NK-92 treated with Interleukin-12 subunit alpha and Interleukin-12 subunit beta, amount 100 ng/mL, for 24 hours (cell line): ENCODE data around the gene KCNIP4.

Experiments
- DNase-seq: peaks from one replicate; lab custom pipeline; 2025; lab: John Stamatoyannopoulos, UW

KCNIP4 gene

DNA sequence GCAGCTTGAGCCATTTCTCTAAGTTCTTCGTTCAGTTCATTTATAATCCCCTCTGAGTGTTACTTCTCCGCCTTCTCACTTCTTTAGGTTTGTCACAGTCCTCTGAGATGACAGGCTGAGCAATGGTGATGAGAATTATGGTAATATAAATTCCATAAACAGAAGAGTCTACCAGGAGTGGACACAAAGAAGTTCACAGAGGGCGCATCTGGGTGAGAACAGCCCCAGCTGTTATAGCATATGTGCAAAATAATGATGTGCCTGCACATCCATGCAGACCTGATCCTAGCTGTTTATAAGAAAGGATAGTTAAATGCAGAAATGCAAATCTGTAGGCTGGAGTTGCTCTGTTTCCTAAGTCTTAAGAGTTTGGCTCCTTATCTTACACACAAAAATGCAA is 377.5 kb downstream of the KCNIP4 start:
- DNase-seq: no peak

DNA sequence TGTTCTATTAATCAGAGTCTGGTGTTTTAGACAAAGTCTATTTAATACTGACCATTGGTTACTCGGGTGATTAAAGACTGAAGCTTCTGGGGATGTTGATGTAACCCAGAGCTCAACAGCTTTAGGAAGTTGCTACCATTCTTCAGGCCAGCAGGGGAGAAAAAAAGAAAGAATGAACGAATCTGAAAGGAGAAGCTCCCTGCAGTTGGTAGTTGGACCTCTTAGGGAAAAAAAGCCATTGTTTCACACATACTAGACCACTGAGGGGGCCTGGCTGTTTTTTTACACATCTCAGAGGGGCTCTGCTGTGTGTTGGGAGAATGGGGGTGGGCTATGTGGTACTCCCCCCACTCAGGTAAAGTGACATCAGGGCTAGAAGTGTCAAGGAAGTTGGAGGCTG is 378.9 kb downstream of the KCNIP4 start:
- DNase-seq: no peak

DNA sequence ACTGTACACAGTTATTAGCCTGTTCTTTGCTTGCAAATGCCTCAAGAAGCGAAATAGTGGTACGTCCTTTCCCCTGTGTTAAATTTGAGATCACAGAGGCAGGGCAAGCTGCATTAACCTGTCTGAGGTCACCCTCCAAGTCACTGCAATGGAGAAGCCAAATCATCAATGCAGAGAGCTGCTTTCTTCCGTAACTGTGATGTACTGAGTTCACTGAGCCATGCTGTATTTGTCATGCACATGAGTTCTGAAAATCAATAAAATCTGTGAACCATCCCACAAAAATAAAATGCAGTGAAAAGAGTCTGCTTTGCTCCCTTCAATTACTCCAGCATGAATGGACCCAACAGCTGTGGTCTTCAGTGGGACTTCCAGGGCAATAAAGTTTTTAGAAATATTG is 393.5 kb downstream of the KCNIP4 start:
- no peak for DNase-seq

DNA sequence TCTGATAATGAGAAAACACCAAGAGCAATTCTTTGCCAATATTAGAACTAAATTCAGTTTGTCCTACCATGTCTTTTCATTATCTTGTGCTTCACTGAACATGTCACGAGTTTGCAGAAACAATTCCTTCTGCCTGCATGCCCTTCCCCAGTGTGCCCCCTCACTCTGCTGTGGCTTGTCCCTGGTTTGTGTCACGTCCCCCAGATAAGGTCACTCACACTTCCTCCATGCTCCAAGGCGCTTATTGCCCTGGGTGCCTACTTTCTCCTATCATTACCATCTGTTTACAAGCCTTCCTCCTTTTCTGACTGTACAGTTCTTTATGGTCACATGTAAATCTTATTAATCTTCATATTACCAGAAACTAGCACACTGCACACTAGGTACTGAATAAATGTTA is 394.1 kb downstream of the KCNIP4 start:
- no peak for DNase-seq

DNA sequence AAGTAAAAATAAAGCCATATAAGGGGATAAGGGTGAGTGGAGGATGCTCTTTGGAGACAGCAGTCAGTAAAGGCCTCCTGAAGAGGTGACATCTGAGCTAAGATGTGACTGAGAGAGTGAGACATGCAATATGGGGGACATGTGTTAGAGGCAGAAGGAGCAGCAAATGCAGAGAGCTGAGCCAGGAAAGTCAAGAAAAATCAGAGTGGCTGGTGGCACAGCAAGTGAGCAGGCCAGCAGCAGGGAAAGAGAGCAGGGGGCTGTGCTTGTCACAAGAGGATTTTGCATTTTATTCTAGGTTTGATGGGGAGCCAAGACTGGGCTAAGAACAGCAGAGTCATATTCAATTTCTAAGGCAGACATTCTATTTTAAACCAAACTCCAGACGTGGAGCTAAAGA is 394.5 kb downstream of the KCNIP4 start:
- no peak for DNase-seq

DNA sequence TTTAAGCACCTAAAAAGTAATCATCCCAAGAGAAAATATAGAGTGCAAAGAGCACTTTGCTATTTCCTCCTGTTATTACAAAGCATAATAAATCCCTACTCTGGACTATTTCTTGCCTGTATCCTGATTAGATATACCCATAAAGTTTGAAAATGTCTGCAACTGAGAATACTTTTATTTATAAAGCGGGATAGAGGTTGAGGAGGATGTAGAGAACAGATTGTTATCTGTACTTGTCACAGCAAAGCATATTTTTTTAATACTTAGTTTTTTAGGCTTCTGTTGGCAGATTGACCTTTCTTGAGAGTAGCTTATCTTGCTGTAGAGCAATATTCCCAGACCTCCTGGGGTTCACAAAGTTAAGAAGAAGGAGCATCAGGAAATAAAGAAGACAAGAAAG is 396.1 kb downstream of the KCNIP4 start:
- no peak for DNase-seq

DNA sequence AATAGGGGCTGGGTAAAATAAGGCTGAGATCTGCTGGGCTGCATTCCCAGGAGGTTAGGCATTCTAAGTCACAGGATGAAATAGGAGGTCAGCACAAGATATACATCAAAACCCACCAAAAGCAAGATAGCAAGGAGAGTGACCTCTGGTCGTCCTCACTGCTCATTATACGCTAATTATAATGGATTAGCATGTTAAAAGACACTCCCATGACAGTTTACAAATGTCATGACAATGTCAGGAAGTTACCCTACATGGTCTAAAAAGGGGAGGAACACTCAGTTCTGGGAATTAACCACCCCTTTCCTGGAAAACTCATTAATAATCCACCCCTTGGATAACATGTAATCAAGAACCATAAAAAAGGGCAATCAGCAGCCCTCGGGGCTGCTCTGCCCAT is 403.6 kb downstream of the KCNIP4 start:
- DNase-seq: no peak

DNA sequence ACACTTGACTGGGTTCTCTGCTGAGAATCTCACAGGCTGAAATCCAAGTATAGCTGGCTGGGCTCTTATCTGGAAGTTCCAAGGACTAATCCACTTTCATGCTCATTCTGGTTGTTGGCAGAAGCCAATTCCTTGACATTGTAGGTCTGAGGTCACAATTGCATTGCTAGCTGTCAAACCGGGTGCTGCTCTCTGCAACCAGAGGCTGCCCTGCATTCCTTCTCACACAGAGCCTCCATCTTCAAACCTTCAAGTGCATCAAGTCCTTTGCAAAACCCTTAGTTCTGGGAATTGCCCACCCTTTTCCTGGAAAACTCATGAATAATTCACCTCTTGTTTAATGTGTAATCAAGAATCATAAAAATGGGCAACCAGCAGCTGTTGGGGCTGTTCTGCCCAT is 404.2 kb downstream of the KCNIP4 start:
- DNase-seq: no peak

DNA sequence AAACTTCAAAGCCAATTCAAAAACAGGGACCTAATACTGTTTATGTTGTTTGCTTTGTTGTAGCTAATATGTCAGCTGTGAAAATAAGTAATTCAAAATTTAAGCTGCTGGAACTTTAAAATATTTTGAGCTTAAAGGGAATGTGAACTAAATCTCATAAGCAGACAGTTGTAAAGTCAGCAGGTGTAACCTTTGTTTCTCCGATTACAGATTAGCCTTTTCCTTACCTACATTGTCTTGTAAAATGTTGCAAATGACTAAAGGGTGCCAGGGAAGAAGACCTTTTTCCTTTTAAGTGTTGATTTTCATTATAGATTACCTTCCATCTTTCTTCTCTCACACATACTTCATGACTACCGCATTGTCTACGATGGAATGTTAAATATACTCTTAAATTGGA is 405.1 kb downstream of the KCNIP4 start:
- no peak for DNase-seq

DNA sequence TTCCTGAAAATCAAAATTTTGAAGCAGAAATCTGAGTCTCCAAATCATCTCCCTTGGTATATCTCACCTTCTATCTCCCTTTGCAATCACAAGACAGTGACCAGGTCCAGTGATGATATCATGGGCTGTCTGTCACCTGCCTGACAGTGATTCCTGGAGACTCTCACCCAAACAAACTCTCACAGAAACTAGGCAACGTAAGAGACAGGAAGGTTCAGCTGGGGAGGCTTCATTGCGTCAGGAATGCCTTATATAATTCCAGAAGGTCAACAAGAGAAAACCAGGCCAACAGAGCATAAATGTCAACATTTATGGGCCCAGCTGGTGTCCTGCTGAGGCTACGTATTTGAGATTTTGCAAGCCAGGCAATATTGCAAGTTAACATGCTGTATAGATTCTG is 412.7 kb downstream of the KCNIP4 start:
- no peak for DNase-seq

DNA sequence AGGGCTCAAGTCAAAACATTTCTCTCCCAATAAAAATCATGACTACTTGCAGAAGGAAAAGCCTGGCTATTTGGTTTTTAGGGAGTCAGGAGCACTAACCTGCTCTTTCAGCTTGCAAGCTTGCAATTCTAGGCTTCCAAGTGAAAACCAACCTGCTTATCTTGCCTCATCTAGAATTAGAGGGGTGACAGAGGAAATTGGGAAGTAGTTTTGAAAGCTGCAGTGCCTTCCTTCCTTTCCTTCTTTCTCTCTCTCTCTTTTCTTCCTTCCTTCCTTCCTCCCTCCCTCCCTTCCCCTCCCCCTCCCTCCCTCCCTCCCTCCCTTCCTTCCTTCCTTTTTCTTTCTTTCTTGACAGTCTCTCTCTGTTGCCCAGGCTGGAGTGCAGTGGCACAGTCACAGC is 417.5 kb downstream of the KCNIP4 start:
- DNase-seq: no peak

DNA sequence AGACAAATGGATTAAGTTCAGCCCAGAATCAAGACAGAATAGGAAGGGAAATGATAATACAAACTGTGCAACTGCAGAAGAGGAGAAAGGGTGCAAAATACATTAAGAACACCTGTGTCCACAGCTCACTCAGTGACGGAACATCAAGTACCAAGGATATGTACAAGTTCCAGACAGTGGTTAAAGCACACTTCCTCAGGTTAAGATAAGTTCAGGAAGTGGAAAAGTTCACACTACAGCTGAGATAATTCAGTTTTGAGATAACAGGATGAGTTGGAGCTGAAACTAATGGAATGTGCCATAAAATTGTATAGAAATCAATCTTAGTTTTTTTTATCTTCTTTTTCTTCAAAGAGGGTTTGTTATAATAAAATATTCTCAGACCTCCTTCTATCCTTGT is 419.4 kb downstream of the KCNIP4 start:
- no peak for DNase-seq

DNA sequence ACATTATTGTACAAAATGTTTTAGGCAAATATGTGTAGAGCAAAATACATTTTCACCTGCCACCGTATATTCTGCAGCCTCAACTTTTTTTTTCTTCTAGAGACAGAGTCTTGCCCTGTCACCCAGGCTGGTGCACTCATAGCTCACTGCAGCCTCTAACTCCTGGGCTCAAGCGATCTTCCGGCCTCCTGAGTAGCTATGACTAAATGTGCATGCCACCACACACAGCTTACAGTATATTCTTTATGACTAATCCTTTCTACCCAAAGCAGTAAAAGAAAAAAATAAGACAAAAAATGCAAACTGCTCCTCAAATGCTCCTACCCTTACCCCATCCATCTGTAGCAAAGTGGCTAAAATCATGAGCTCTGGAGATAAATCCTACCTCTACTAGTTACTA is 426.3 kb downstream of the KCNIP4 start:
- no peak for DNase-seq

DNA sequence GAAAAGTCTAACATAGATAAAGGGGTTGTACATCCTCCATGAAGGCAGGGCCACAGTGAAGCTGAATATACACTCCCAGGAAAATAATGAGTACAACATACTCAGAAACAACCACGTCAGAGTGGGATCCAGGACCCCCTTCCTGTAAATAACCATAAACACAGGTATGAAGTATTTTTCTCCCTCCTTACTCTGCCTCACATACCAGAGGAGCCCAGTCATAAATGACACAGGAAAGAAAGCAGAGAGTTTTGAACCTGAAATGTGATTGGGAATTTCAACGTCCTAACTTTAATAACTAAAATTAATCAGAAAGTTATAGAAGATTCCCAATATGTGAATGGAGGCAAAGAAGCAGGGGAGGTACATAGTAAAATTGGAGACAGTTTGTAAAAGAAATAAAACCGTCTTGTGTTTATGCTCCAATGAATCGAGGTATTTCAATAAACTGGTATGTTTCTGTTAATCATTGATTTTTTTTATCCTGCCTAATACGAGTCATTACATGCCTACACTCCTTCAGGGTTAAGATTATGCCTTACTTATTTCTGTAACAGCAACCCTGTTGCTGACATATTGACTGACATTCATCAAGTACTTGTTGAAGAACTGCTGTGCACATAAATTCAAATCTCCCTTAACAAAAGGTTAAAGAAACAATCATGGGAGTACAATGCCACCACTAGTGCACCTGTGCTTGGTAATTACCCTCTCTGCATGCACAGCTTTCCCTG is 431.3 kb downstream of the KCNIP4 start:
- no peak for DNase-seq

DNA sequence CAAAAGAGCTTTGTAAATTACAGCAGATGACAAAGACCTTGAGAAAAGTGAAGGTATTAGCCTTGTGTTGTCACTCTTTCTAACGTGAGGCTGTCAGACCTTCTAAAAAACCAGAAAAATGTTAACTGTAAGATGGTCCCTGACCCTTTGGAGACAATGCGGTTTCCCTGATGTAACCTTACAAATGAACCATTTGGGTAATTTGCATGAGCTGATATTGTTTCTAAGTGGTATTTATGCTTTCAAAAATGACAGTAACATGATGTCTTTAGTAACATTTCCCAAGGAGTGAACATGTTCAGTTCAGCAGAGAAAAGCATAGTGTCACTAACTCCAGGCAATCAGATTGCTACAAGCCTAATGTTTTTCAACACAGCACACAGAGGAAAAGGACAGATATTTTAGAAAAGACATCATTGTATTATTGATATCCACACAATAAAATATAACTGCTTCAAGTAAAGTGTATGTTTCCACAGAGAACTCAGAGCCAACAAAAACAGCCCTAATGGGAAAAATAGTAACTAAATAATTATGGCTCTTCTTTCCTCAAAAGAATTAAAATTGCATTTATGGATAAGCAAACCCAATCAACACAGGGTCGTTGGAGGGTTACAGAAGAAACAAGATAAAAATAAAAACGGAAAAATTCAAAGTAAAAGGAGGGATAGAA is 434.4 kb downstream of the KCNIP4 start:
- no peak for DNase-seq

DNA sequence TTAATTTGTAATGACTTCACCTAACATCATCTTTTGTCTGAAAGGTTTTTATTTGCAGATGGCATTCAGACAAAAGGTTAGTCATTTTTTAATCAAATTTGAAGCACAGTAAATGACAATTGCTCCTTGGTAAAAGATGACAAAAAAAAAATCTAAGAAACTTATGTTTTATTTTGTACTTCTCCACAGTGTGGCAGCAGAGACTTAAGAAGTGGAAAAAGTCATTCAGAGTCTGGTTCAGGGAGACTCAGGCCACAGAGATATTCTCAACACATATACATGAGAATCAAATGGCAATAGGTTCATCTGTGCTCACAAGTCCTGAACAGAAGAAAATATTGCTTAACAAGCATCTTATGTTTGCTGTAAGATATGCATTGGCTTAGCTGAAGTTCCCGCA is 436.2 kb downstream of the KCNIP4 start:
- no peak for DNase-seq

DNA sequence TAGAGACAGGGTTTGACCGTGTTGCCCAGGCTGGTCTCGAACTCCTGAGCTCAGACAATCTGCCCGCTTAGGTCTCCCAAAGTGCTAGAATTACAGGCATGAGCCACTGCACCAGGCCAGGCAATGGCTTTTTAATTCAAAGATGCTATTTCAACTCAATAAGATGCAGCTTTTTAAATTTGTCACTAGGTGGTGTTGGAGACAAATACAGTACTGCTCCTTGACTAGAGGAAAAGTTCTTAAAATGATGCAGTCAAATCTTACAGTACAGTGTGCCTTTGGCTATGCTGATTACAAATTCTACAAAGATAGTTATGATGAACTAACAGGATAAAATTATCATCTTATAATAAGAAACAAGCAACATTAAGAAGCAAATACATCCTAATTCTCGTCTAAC is 441.1 kb downstream of the KCNIP4 start:
- no peak for DNase-seq

DNA sequence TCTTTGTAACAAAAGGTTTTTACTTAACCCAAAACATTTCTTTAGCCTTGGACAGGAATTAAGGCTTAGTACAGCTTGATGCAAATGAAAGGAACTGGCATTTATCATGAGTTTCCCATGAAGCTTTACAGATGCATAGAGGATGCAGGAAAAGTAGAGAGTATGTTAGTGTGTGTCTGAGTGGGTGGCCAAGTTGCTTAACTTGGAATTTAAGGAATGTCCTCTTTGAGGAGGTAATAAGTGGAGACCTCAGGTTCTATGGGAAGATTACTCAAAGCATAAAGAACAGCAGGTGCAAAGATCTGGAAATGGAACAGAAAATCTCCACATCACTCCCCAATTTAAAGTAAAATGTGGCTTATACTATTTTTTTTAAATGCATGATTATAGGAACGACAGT is 457.9 kb downstream of the KCNIP4 start:
- no peak for DNase-seq

DNA sequence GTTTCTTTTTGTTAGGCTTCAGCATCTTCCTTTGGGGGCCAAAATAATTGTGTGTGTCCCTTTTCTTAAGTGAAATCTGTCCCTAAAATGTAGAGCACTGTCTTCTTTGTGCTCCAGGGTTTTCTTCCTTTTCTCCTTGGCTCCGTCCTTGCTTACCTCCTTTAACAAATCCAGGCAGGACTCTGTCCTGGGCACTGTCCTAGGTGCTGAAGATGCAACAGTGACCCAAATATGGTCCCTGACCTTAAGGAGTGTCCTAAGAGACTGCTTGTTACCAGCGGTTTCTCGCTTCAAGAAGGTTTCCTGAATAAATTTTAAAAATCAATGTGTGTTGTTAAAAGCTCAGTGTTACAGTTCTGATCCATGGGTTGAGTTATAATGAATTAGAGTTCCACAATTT is 471.8 kb downstream of the KCNIP4 start:
- no peak for DNase-seq

DNA sequence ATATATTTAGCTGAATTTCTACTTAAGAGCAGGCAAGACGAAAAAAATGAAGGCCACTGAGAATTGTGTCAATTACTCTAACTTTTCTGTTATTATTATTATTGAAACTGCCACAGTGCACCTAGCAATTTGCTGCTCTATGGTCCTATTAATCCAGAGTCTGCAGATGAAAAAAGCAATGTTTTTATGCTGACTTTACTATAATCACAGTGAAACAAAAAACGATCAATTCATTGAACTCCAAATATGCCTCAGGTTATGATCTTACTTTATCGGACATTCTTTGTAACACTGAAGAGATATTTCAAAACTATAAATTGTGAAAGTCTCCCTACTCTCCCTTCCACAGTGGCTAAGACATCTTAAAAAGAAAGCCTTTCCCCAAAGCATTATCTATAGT is 474.4 kb downstream of the KCNIP4 start:
- no peak for DNase-seq

DNA sequence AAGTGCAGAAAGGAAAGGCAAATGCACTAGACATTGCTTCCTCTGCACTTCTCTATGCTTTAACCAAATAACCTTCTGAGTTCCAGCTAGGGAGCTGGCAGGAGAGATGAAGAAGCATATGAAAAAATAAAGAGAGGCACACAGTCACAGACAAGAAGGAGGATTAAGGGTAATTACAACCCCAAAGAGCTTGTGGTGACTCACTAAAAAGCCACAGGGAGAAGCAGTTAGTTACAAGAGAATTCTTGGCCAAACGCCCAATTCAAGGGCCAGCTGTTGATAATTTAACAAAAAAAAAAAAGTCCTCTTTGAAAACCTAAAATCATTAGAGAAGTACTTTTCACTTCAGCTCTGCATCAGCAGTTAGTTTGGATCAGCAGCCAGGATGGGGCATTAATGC is 478.0 kb downstream of the KCNIP4 start:
- DNase-seq: no peak

DNA sequence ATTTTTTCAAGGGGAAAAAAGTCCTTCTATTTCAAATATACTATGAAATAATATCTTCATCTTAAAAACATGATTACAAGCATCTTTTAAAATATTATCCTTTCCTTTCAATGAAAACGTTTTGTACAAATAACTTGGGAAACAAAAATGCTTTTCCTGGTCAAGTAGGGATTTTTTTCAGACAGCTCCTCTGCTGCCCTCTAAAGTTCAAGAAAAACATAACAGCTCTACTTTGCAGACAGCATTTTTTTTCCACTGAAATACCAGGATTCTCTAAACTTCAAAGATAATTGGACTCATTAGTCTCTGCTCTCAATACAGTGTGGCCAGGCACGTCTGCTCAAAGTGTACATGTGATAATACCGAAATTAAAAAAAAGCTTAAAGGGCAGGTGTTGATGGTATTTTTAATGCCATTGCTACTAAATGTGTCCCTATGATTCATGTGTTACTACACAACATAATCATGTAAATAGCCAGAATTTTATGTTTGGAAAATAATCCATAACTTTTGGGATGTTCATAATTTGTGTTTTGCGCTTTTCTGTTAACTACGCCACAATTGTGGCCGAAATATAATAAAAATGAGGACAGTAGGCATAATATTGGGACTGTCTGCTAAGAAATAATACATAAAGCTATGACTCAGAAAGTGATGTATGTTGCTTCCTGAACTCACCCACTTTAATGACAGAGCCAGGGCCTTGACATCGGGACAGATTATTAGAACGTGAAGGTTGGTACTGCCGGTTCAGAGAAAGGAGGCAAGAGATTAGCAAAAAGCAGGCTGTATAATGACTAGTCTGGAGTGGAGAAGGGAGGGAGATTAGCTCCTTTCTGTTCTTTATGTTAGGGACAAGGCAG is 478.9 kb downstream of the KCNIP4 start:
- DNase-seq: no peak

DNA sequence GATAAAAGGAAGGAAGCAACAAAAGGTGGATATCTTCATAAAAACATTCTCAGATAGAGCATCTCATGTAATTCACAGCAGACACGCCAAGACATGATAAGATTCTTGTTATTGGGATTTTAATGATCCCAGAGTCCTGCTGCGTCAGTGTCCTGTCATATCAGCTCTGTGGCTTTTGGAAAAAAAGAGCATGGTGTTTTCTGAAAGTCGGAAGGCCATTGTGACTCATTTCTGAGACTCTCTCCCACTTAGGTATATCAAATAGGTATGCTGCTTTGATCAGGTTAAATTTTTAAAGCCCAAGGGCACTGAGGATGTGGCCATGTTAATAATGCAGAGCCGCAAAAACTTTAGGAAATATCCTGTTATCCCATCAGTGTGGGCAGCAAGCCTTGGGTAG is 481.0 kb downstream of the KCNIP4 start:
- no peak for DNase-seq
